ENCODE data around the gene WDR5.

The WDR5 gene

GRCh38 chr9:134178768-134179551, 43.1 kb downstream of the WDR5 start:
- DNase-seq (ENCODE audit: low spot score), result no peak
- in situ Hi-C loops (cut with MboI; ENCODE audit: low pct_unique_long_range_greater_than_20kb, low sequenced_read_pairs, unreplicated experiment), result no loop called here
- TF ChIP-seq CTCF (IDR thresholded peaks at IDR 0.05; ENCODE audit: extremely low read depth, insufficient read depth, missing control alignments), result no peak

GRCh38 chr9:134179595-134179917, 43.7 kb downstream of the WDR5 start:
- in situ Hi-C loops (cut with MboI; ENCODE audit: low pct_unique_long_range_greater_than_20kb, low sequenced_read_pairs, unreplicated experiment), result no loop called here
- DNase-seq (ENCODE audit: low spot score), result no peak

GRCh38 chr9:134179918-134180785, 44.3 kb downstream of the WDR5 start:
- no peak for DNase-seq (ENCODE audit: low spot score)
- in situ Hi-C loops (cut with MboI; ENCODE audit: low pct_unique_long_range_greater_than_20kb, low sequenced_read_pairs, unreplicated experiment), result no loop called here
- no peak for TF ChIP-seq CTCF (IDR thresholded peaks at IDR 0.05; ENCODE audit: extremely low read depth, insufficient read depth, missing control alignments)

More at GRCh38 chr9:134179595-134179917, 43.7 kb downstream of the WDR5 start:
- no peak for TF ChIP-seq CTCF (IDR thresholded peaks at IDR 0.05; ENCODE audit: extremely low read depth, insufficient read depth, missing control alignments)

- TF ChIP-seq CTCF (IDR thresholded peaks at IDR 0.05; ENCODE audit: extremely low read depth, insufficient read depth, missing control alignments), result no peak
- DNase-seq (ENCODE audit: low spot score), result no peak
- in situ Hi-C loops (cut with MboI; ENCODE audit: low pct_unique_long_range_greater_than_20kb, low sequenced_read_pairs, unreplicated experiment), result no loop called here
Measured at GRCh38 chr9:134180786-134181647, 45.1 kb downstream of the WDR5 start.

GRCh38 chr9:134181648-134182034, 45.8 kb downstream of the WDR5 start:
- in situ Hi-C loops (cut with MboI; ENCODE audit: low pct_unique_long_range_greater_than_20kb, low sequenced_read_pairs, unreplicated experiment), result no loop called here

More at GRCh38 chr9:134181648-134182034, 45.8 kb downstream of the WDR5 start:
- no peak for TF ChIP-seq CTCF (IDR thresholded peaks at IDR 0.05; ENCODE audit: extremely low read depth, insufficient read depth, missing control alignments)
- DNase-seq (ENCODE audit: low spot score), result no peak

Measured in GM13977 (cell line).